Lower lobe of right lung (tissue), 2 donors: ENCODE data around the gene TOM1L2. TPM values are rescaled to one million over a fixed set of nuclear protein-coding genes. Genes with fewer than 3 reads are reported as not detected.

Experiments
- ATAC-seq, 2 donors: fragments of 200-7000 bp; cut with Tn5 transposase; one replicate each; pipeline ENCODE4 v1.9.1; 2020 to 2022; ENCODE audit warnings: mild to moderate bottlenecking in 2 of 2, moderate library complexity in 2 of 2
- DNase-seq: peaks from one replicate; pipeline ENCODE4 v3.0.0-alpha.2; 2020
- H3K27ac ChIP-seq: fragments of 200-600 bp; one replicate; pipeline ENCODE4 v1.8.0; 2022
- H3K27me3 ChIP-seq: fragments of 200-600 bp; one replicate; pipeline ENCODE4 v1.8.0; 2022; ENCODE audit warnings: low read depth
- H3K36me3 ChIP-seq: fragments of 200-600 bp; one replicate; pipeline ENCODE4 v1.8.0; 2022; ENCODE audit warnings: mild to moderate bottlenecking
- H3K4me1 ChIP-seq: fragments of 200-600 bp; one replicate; pipeline ENCODE4 v1.8.0; 2022
- H3K4me3 ChIP-seq: fragments of 200-600 bp; one replicate; pipeline ENCODE4 v1.8.0; 2022; ENCODE audit warnings: mild to moderate bottlenecking
- H3K9me3 ChIP-seq: fragments of 200-600 bp; one replicate; pipeline ENCODE4 v1.8.0; 2022
- CTCF ChIP-seq: fragments of 200-600 bp; IDR thresholded peaks from one replicate; pipeline ENCODE4 v1.8.0; 2022; ENCODE audit warnings: antibody characterized with exemption, mild to moderate bottlenecking
- intact Hi-C: fragments of 100-400 bp; cut with DNase I; formaldehyde crosslinking; loops from one replicate; pipeline ENCODE4 v1.11.0; 2022
- total RNA-seq: library from RNA; stranded (reverse); fragmentation: NEBNext Ultra II Directional; extraction: Animal tissue kit (Norgen Biotek cat#: 25700); gene quantifications from one replicate; pipeline ENCODE4 v1.2.1, GENCODE V29; 2021
- donor health status: DM: no; HTN: yes; CAD: no; lungs with severe emphysema.

Gene TOM1L2
- total RNA-seq, 1 donor from 2014 or later = 63.4 TPM

GRCh38 chr17:17874478-17874877 lies 97.7 kb downstream of the TOM1L2 start:
- Histone ChIP-seq H3K27me3 (no peaks in the 10 kb centered on the region), H3K27ac (peak overlapping the region; percentile 1), H3K9me3 (no peaks in the 10 kb centered on the region), H3K36me3 (peaks cover 51% of the 10 kb centered on the region), H3K4me3 (no peak overlapping the region), H3K4me1 (peaks cover 41% of the 10 kb centered on the region)
- ATAC-seq (no peak), DNase-seq (no peak)
- TF ChIP-seq CTCF = no peak
- intact Hi-C loops = no loop called here

- no peak for ATAC-seq
- H3K4me1 ChIP-seq = peaks cover 33% of the 10 kb centered on the region
- peak overlapping the region; percentile 19 for H3K27ac ChIP-seq
- DNase-seq = no peak
- TF ChIP-seq CTCF = no peak
- intact Hi-C loops = no loop called here
- peaks cover 45% of the 10 kb centered on the region for H3K36me3 ChIP-seq
- no peak overlapping the region for H3K4me3 ChIP-seq
- no peaks in the 10 kb centered on the region for H3K9me3 ChIP-seq
- no peaks in the 10 kb centered on the region for H3K27me3 ChIP-seq
Measured at GRCh38 chr17:17873450-17873991, 98.7 kb downstream of the TOM1L2 start.

- ATAC-seq (no peak), DNase-seq (no peak)
- Histone ChIP-seq H3K27me3 (no peaks in the 10 kb centered on the region), H3K4me1 (peaks cover 32% of the 10 kb centered on the region), H3K36me3 (peaks cover 45% of the 10 kb centered on the region), H3K4me3 (no peak overlapping the region), H3K9me3 (no peaks in the 10 kb centered on the region), H3K27ac (no peak overlapping the region)
- no peak for TF ChIP-seq CTCF
- intact Hi-C loops = no loop called here
Measured at GRCh38 chr17:17872547-17873345, 99.5 kb downstream of the TOM1L2 start.

GRCh38 chr17:17871913-17872312 lies 100.3 kb downstream of the TOM1L2 start:
- DNase-seq = no peak
- Histone ChIP-seq H3K27ac (no peak overlapping the region), H3K36me3 (peaks cover 48% of the 10 kb centered on the region), H3K4me1 (peaks cover 24% of the 10 kb centered on the region), H3K9me3 (no peaks in the 10 kb centered on the region), H3K27me3 (no peaks in the 10 kb centered on the region), H3K4me3 (no peak overlapping the region)
- ATAC-seq = no peak
- no peak for TF ChIP-seq CTCF
- intact Hi-C loops = no loop called here

GRCh38 chr17:17870247-17870646 lies 102.0 kb downstream of the TOM1L2 start:
- H3K36me3 ChIP-seq = peaks cover 43% of the 10 kb centered on the region

More at GRCh38 chr17:17870247-17870646, 102.0 kb downstream of the TOM1L2 start:
- Histone ChIP-seq H3K4me1 (peaks cover 14% of the 10 kb centered on the region), H3K27me3 (no peaks in the 10 kb centered on the region), H3K9me3 (no peaks in the 10 kb centered on the region), H3K4me3 (no peak overlapping the region), H3K27ac (no peak overlapping the region)
- no peak for ATAC-seq
- no peak for TF ChIP-seq CTCF
- intact Hi-C loops = no loop called here
- no peak for DNase-seq
